GM23338 (cell line): ENCODE data around the gene GAPT.

Experiments used
- EZH2 ChIP-seq: fragments of 200-600 bp; sonication (generic); IDR thresholded peaks from one replicate; pipeline ENCODE4 v1.8.0; 2017; ENCODE audit warnings: antibody characterized with exemption, mild to moderate bottlenecking, low read depth; ENCODE audit not compliant: unreplicated experiment
- EZH2phosphoT487 ChIP-seq: fragments of 200-600 bp; sonication (generic); IDR thresholded peaks from one replicate; pipeline ENCODE4 v1.8.1; 2018; ENCODE audit warnings: antibody characterized with exemption; ENCODE audit not compliant: unreplicated experiment
- POLR2AphosphoS5 ChIP-seq: IDR thresholded peaks from 2 replicates; pipeline ENCODE4 v1.6.1; 2016; ENCODE audit warnings: antibody characterized with exemption, low read depth
- STAT1 ChIP-seq: IDR thresholded peaks from one replicate; pipeline ENCODE4 v1.6.1; 2016; ENCODE audit warnings: antibody characterized with exemption; ENCODE audit not compliant: unreplicated experiment
- ZNF331 ChIP-seq: fragments of 250-450 bp; sonication (Bioruptor Pico); IDR thresholded peaks from 2 replicates; pipeline ENCODE4 v1.5.0; 2020; ENCODE audit warnings: low read depth, mild to moderate bottlenecking, moderate library complexity
- ZNF462 ChIP-seq: fragments of 250-450 bp; sonication (Bioruptor Pico); IDR thresholded peaks from 2 replicates; pipeline ENCODE4 v1.5.0; 2020; ENCODE audit warnings: mild to moderate bottlenecking, moderate library complexity
- TF ChIP-seq, protein P1 (sequence below), 2 experiments: fragments of 200-600 bp in 1 of 2; sonication (generic) in 1 of 2; conservative IDR thresholded peaks; 2 replicates each; pipeline versions ENCODE4 v1.5.1 to v1.6.1; 2016 to 2017; ENCODE audit warnings: antibody characterized with exemption in 2 of 2, low read depth in 2 of 2, mild to moderate bottlenecking in 2 of 2, moderate library complexity in 1 of 2
- TF ChIP-seq, protein P2 (sequence below): IDR thresholded peaks from one replicate; pipeline ENCODE4 v1.6.1; 2018; ENCODE audit warnings: antibody characterized with exemption; ENCODE audit not compliant: unreplicated experiment

DNA sequence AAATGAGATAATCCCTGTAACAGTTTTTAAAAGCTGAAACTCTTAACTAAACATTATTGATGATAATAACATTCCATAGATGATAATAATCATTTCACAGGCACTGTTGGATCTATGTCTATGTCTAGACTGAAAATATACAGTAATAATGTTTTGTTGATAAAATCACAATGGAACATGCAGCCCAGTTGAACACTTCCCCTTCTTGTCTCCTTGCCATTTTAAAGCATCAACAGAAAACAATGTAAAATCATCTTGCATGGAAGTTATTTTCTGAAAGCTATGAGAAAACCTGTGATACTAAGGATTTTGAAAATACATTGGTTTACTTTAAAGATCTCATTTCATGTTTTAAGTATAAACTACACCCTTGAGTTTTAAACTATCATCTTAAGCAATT, 1.9 kb downstream of the GAPT start:
- TF ChIP-seq, protein P1, sequence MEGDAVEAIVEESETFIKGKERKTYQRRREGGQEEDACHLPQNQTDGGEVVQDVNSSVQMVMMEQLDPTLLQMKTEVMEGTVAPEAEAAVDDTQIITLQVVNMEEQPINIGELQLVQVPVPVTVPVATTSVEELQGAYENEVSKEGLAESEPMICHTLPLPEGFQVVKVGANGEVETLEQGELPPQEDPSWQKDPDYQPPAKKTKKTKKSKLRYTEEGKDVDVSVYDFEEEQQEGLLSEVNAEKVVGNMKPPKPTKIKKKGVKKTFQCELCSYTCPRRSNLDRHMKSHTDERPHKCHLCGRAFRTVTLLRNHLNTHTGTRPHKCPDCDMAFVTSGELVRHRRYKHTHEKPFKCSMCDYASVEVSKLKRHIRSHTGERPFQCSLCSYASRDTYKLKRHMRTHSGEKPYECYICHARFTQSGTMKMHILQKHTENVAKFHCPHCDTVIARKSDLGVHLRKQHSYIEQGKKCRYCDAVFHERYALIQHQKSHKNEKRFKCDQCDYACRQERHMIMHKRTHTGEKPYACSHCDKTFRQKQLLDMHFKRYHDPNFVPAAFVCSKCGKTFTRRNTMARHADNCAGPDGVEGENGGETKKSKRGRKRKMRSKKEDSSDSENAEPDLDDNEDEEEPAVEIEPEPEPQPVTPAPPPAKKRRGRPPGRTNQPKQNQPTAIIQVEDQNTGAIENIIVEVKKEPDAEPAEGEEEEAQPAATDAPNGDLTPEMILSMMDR (conservative IDR thresholded peaks at IDR 0.05; ENCODE audit: low read depth in 2 of 2) = no peak
- TF ChIP-seq EZH2phosphoT487 = no peak
- no peak for TF ChIP-seq EZH2
- TF ChIP-seq POLR2AphosphoS5 = no peak
- TF ChIP-seq ZNF331 (CRISPR knock-in tag) = no peak
- no peak for TF ChIP-seq STAT1
- TF ChIP-seq ZNF462 (CRISPR knock-in tag) = no peak
- TF ChIP-seq, protein P2, sequence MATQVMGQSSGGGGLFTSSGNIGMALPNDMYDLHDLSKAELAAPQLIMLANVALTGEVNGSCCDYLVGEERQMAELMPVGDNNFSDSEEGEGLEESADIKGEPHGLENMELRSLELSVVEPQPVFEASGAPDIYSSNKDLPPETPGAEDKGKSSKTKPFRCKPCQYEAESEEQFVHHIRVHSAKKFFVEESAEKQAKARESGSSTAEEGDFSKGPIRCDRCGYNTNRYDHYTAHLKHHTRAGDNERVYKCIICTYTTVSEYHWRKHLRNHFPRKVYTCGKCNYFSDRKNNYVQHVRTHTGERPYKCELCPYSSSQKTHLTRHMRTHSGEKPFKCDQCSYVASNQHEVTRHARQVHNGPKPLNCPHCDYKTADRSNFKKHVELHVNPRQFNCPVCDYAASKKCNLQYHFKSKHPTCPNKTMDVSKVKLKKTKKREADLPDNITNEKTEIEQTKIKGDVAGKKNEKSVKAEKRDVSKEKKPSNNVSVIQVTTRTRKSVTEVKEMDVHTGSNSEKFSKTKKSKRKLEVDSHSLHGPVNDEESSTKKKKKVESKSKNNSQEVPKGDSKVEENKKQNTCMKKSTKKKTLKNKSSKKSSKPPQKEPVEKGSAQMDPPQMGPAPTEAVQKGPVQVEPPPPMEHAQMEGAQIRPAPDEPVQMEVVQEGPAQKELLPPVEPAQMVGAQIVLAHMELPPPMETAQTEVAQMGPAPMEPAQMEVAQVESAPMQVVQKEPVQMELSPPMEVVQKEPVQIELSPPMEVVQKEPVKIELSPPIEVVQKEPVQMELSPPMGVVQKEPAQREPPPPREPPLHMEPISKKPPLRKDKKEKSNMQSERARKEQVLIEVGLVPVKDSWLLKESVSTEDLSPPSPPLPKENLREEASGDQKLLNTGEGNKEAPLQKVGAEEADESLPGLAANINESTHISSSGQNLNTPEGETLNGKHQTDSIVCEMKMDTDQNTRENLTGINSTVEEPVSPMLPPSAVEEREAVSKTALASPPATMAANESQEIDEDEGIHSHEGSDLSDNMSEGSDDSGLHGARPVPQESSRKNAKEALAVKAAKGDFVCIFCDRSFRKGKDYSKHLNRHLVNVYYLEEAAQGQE = no peak
